HG02588 (cell line): Measurements from ENCODE around the gene PLXNA4.
"Not testable (repeated sequence)": the region's sequence is repeated elsewhere in the genome, so short reads cannot be mapped to it uniquely, and the experiment has no call there.

Experiments
- ATAC-seq: cut with Tn5 transposase; IDR thresholded peaks from one replicate; pipeline ENCODE4 v1.9.1; 2021; ENCODE audit warnings: mild to moderate bottlenecking, moderate library complexity; ENCODE audit not compliant: unreplicated experiment

Gene PLXNA4

GRCh38 chr7:132397070-132397469 is 179.2 kb downstream of the PLXNA4 start:
- ATAC-seq, result no peak

GRCh38 chr7:132395361-132395760 is 180.9 kb downstream of the PLXNA4 start:
- no peak for ATAC-seq

GRCh38 chr7:132394283-132395198 is 181.7 kb downstream of the PLXNA4 start:
- no peak for ATAC-seq

GRCh38 chr7:132393789-132394261 is 182.4 kb downstream of the PLXNA4 start:
- no peak for ATAC-seq

DNA sequence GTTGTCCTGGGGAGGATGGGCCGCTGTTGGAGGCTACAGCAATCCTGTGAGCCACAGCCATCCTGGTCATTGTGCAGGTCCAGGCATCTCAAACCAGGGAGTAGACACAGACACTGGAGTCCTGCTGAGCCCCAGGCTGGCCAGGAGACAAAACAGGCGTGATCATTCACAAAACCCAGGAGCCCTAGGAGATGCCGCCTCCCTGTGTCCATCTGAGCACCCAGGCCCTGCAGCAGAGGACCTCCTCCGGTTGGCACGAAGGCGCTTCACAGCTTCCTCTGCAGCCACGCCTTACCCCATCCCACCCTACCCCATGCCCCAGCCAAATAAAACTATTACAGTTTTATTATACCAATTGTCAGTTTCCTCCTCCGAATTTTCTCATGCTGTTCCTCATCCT is 183.6 kb downstream of the PLXNA4 start:
- ATAC-seq, result no peak

GRCh38 chr7:132390705-132391104 is 185.6 kb downstream of the PLXNA4 start:
- no peak for ATAC-seq

DNA sequence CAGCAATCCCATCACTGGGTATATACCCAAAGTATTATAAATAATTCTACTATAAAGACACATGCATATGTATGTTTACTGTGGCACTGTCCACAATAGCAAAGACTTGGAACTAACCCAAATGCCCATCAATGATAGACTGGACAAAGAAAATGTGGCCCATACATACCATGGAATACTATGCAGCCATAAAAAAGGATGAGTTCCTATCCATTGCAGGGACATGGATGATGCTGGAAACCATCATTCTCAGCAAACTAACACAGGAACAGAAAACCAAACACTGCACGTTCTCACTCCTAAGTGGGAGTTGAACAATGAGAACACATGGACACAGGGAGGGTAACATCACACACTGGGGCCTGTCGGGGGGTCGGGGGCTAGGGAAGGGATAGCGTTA is 186.2 kb downstream of the PLXNA4 start:
- ATAC-seq, result not testable (repeated sequence)

- no peak for ATAC-seq
These were observed 187.6 kb downstream of the PLXNA4 start for GRCh38 chr7:132388688-132389087.

DNA sequence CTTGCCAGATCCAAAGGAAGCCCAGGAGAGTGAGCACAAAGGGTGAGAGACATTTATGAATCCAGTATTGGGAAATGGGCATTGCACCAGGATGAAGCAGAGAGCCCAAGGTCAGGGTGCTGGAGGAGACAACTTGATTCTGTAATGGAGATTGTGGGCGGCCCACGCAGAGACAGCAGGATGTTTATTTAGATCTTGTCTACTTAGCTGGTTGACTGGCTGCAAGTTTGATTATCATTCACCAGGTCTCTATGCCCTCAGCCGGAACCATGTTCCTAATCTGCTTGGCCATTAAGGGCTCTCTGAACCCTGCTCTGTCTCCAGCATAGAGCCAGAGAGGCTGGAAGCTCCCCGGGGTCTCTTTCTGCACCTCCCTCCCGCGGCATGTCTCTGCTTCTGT is 188.7 kb downstream of the PLXNA4 start:
- ATAC-seq, result no peak

DNA sequence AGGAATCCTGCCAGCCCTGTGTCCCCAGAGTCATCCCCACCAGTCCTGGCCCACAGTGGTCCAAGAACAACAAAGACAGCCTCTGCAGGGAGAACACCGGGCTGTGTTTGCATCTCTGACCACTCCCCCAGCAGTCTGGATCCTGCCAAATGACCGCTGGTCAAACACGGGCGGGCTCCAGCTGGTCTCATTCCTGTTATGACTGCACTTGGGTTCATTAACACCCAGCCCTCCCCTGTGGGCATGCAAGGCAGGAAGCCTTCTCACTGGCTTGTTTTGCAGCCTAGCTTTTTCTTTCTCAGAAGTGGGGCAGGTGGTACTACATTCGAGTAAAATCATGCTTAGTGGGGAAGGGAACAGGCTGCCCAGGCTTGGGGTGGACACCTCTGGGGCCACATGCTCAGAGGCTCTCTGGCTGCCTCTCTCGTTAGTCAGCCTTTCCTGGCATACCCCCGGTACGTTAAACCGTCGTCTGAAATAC is 190.0 kb downstream of the PLXNA4 start:
- ATAC-seq, result no peak

DNA sequence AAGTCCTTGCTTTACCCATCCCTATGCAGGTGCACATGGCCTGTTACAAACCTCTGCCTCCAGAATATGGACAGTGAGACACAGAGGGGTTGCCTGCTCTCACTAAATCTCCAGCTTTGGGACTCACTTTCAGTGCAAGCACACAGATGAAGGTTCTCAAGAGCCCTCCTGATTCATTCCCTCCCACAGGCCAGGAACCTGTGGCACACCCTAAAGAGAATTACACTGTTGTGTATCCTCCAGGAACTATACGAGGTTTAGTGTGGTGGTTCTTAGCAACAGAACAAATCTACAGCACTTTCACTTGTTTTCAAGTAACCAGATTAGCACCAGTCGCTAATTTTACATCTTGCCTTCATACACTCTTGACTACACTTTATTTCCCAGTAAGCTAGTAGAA is 192.3 kb downstream of the PLXNA4 start:
- ATAC-seq, result no peak

DNA sequence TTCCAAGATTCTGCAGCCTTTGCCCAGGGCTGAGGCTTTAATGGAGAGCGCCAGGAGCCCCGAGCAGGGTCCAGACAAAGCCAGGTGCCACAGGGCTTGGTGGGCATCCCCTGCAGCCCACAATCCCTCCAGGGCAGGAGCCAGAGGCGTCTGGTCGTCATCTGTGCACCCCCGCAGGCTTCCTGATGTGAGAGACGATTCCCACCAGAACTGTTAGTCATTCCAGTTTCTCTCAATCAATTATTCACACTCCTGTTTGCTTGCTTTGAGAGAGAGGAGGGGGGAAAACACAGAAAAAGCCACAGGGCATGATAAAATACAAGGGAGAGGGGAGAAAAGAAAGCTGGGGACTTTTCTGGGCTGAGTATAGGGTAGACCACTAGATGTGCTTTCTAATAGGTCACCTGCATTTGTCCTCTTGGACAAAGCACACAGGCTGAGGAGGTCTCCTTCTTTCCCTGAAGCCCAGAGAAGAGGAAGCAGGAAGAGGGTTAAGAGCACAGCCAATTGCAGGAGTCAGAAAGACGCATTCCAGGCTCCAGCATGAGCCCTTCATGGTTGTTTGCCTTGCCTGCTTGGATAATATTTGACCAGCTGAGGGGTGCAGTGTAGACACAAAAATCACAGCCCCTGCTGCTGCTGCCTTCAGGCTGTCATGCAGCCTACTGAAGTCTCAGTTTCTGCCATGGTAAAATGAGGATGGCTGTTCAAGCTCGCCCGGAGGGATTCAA is 194.4 kb downstream of the PLXNA4 start:
- ATAC-seq, result no peak

DNA sequence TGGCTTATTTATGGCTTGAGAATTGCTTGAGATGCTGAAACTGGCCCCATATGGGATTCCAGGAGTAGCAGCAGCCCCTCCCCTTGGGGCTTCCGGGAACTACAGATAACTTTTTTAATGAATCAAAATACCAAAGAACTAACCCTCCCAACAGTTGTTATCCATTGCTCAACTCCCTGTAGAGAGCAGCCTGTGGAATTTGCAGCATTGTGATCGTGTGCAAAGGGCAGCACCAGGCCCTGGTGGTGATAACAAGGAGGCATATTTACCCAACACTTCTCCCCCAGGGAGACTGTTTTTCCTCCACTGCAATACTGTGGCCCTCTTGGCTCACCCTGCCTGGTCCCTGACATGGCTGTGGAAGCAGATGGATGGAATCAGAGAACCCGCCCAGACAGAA is 196.2 kb downstream of the PLXNA4 start:
- ATAC-seq, result no peak

DNA sequence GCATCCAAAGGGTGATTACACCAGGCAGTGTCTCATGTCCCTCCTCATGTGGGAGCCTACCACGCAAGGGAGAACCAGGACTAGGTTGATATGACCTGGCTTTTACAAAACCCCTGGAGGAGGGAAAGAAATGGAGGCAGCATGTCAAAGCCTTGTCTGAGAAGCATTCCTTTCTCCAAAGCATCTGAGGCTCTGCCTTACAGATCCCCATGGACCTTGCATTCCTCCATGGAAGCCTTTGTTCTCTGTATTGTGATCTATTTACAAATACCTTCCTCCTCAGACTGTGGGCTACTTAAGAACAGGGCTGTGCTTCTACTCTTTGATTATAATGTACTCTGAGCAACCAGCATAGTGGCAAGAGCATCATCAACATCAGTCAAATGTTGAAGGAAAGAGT is 197.0 kb downstream of the PLXNA4 start:
- no peak for ATAC-seq

DNA sequence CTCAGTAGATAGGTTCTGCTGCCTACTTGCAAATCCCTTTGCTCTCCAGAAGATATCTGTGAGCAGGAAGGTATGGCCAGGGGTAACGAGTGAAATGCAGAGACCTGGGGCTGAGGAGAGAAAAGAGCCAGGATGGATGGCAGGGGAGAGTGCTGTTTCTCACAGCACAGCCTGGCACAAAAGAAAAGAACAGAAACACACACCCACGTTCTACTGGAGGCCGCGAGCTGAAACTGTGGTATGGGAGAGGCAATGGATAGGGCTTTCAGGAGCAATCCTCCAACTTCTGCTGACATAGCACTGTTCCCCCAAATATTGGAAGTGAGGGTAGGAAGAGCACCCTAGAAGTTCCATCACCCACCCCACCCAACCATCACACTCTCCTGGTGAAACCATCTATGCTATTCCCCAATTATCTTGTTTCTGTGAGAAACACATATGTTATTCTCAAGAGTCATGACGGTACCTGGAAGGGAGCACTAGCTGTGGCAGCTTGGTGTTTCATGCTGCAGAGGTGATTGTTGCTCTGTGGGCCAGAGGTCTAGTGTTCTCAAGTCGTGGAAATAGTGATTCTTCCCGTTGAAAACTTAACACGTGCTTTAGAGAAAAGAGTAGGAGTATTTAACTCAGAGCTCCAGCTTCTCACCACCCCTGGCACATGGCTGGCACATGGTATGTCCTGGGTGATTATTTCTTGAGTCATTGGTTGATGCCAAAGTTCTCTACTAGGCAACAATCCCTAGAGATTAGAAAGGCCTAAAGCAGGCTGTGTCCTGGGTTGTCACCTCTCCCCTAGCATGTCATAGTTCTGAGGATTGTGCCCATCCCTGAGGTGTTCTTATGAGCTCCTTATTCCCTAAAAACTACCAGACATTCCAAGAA is 198.3 kb downstream of the PLXNA4 start:
- ATAC-seq, result no peak

GRCh38 chr7:132377015-132377414 is 199.3 kb downstream of the PLXNA4 start:
- ATAC-seq, result no peak

DNA sequence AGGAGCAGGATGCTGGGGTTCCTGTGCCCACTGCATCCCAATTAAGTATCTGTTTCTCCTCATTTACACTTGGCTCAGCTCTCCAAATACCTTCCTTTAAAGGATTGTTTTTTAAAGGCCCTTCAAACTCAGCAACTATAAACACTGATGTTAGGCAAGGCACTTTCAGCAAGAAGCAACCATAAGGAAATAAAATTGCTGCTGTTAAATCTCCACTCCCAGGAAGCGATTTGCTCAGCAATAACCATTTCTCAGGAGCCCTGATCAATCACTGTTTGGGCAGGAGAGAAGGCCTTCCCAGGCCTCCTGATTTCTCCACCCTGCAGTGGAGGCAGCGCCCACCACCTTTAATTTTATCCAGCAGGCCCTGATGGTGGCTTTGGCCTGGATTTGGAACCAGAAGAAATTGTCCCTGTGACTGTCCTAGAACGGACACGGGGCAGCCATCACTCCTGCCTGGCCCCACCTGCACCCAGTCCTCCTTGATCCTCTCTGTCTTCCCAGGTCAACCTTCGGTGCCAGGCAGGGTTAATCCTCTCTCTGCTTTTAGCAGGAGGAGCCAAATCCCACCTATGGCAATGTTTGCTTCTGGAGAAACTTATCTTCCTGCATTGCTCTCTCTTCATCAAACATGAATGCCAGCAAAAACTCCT is 199.8 kb downstream of the PLXNA4 start:
- ATAC-seq, result no peak

GRCh38 chr7:132373879-132374278 is 202.4 kb downstream of the PLXNA4 start:
- ATAC-seq, result no peak

- no peak for ATAC-seq
These were observed 203.2 kb downstream of the PLXNA4 start for GRCh38 chr7:132373041-132373440.

- no peak for ATAC-seq
These were observed 204.3 kb downstream of the PLXNA4 start for GRCh38 chr7:132371948-132372347.
